ENCODE data around the gene XRCC3. TPM values are rescaled to one million over a fixed set of nuclear protein-coding genes. Genes with fewer than 3 reads are reported as not detected.
A peak's percentile ranks its signal among the peaks of the same experiment; 100 is the strongest.

Gene XRCC3
- total and polyA plus RNA-seq, 4 donors, result 1.7 to 14.1 (median 2.8) TPM

DNA sequence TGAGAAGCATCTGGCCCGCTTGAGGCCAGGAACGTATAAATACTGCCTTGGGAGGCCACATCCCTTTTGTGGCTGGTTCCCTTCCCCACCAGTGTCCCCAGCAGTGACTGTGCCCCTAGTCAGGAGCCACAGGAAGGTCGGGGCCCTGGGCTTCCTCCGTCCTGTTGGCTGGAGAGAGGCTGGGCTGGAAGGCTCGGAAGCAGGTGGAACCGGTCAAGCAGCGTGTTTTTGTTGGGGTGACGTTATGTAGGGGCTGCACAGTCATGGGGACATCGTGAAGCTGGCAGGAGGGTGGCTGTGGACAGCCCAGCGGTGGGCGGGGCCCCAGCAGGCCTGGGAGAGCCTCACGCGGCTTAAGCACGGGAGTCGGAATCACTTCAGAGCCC, 10.1 kb downstream of the XRCC3 start:
- H3K27me3 ChIP-seq (ENCODE audit: control insufficient read depth in 4 of 4, insufficient read depth in 4 of 4, low read length in 3 of 4), result no peaks in the 10 kb centered on the region
- 79% methylated on average over 15 of the region's 15 CpGs for WGBS
- H3K4me3 ChIP-seq (ENCODE audit: low read depth in 1 of 3, low read length in 3 of 3), result no peak overlapping the region
- peaks cover under 1 to 27% (median 10%) of the 10 kb centered on the region in 4 donors for H3K4me1 ChIP-seq (ENCODE audit: control insufficient read depth in 4 of 4, insufficient read depth in 4 of 4, low read length in 3 of 4)
- DNase-seq (ENCODE audit: low spot score), result no peak
- TF ChIP-seq, protein P1, sequence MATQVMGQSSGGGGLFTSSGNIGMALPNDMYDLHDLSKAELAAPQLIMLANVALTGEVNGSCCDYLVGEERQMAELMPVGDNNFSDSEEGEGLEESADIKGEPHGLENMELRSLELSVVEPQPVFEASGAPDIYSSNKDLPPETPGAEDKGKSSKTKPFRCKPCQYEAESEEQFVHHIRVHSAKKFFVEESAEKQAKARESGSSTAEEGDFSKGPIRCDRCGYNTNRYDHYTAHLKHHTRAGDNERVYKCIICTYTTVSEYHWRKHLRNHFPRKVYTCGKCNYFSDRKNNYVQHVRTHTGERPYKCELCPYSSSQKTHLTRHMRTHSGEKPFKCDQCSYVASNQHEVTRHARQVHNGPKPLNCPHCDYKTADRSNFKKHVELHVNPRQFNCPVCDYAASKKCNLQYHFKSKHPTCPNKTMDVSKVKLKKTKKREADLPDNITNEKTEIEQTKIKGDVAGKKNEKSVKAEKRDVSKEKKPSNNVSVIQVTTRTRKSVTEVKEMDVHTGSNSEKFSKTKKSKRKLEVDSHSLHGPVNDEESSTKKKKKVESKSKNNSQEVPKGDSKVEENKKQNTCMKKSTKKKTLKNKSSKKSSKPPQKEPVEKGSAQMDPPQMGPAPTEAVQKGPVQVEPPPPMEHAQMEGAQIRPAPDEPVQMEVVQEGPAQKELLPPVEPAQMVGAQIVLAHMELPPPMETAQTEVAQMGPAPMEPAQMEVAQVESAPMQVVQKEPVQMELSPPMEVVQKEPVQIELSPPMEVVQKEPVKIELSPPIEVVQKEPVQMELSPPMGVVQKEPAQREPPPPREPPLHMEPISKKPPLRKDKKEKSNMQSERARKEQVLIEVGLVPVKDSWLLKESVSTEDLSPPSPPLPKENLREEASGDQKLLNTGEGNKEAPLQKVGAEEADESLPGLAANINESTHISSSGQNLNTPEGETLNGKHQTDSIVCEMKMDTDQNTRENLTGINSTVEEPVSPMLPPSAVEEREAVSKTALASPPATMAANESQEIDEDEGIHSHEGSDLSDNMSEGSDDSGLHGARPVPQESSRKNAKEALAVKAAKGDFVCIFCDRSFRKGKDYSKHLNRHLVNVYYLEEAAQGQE (IDR thresholded peaks at IDR 0.05), result no peak
- TF ChIP-seq SP1 (IDR thresholded peaks at IDR 0.05), result peak; percentile 13
- H3K9me3 ChIP-seq (ENCODE audit: control insufficient read depth in 4 of 4, low read length in 3 of 4), result no peaks in the 10 kb centered on the region
- no peak overlapping the region for H3K9ac ChIP-seq (ENCODE audit: low read depth in 1 of 2, low read length in 2 of 2)
- H3K36me3 ChIP-seq (ENCODE audit: control insufficient read depth in 4 of 4, insufficient read depth in 3 of 4, low read depth in 1 of 4, low read length in 3 of 4), result peaks cover 0 to 12% (median 0%) of the 10 kb centered on the region in 4 donors
- peak overlapping the region; percentile 27 to 53 for H3K27ac ChIP-seq (ENCODE audit: low read depth in 1 of 2, low read length in 2 of 2)

DNA sequence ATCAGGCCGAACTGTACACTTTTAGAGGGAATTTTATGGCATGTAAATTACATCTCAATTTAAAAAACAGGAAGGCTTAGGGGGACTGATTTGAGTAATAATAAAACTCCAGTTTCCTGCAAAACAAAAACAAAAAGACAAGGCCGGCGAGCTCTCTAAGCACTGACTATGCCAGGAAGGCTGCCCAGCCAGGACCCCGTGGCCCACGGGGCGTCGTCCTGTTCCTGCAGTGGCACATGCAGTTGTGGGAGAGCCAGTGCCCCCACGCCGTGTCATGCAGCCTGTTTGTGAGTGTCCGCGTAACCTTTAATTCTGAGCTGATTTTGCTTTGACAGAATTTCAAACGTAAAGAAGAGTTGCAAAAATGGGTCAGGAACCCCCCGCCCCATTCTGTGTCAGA, 10.5 kb downstream of the XRCC3 start:
- no peak for TF ChIP-seq NR2F2 (IDR thresholded peaks at IDR 0.05)
- TF ChIP-seq RAD21 (IDR thresholded peaks at IDR 0.05), result no peak
- TF ChIP-seq CTCF (IDR thresholded peaks at IDR 0.05; ENCODE audit: low read depth, low read length, missing input control), result no peak
- no peak for TF ChIP-seq SP1 (IDR thresholded peaks at IDR 0.05)
- TF ChIP-seq ZBTB33 (IDR thresholded peaks at IDR 0.05), result no peak
- no peak for TF ChIP-seq EGR1 (IDR thresholded peaks at IDR 0.05; ENCODE audit: low read depth in 2 of 2)
- no peak for TF ChIP-seq JUND (IDR thresholded peaks at IDR 0.05)
- no peak for TF ChIP-seq HNF4A (conservative IDR thresholded peaks at IDR 0.05)
- no peak for TF ChIP-seq FOXA1 (IDR thresholded peaks at IDR 0.05)
- TF ChIP-seq HNF4G (IDR thresholded peaks at IDR 0.05), result no peak
- TF ChIP-seq RXRA (IDR thresholded peaks at IDR 0.05), result no peak
- TF ChIP-seq TAF1 (conservative IDR thresholded peaks at IDR 0.05), result no peak
- no peak for DNase-seq (ENCODE audit: low spot score)
- Histone ChIP-seq H3K27ac (ENCODE audit: low read depth in 1 of 2, low read length in 2 of 2) (peak overlapping the region; percentile 27 to 53), H3K27me3 (ENCODE audit: control insufficient read depth in 4 of 4, insufficient read depth in 4 of 4, low read length in 3 of 4) (no peaks in the 10 kb centered on the region), H3K4me3 (ENCODE audit: low read depth in 1 of 3, low read length in 3 of 3) (no peak overlapping the region), H3K36me3 (ENCODE audit: control insufficient read depth in 4 of 4, insufficient read depth in 3 of 4, low read depth in 1 of 4, low read length in 3 of 4) (peaks cover 0 to 12% (median 0%) of the 10 kb centered on the region in 4 donors), H3K4me1 (ENCODE audit: control insufficient read depth in 4 of 4, insufficient read depth in 4 of 4, low read length in 3 of 4) (peaks cover 2 to 31% (median 12%) of the 10 kb centered on the region in 4 donors), H3K9me3 (ENCODE audit: control insufficient read depth in 4 of 4, low read length in 3 of 4) (no peaks in the 10 kb centered on the region), H3K9ac (ENCODE audit: low read depth in 1 of 2, low read length in 2 of 2) (no peak overlapping the region)
- WGBS, result 79% methylated on average over 13 of the region's 13 CpGs

All from liver (tissue), 9 donors.